SK-N-SH treated with all-trans-retinoic acid at 6 μM for 48 hours (cell line): ENCODE data around the gene ZNF276.

ENCODE experiments used
- CSRNP3 ChIP-seq: fragments of 250-450 bp; sonication (Bioruptor Pico); IDR thresholded peaks from 2 replicates; pipeline ENCODE4 v1.5.1; 2021; ENCODE audit warnings: mild to moderate bottlenecking, moderate library complexity
- POU6F1 ChIP-seq: fragments of 250-450 bp; sonication (Bioruptor Pico); IDR thresholded peaks from 2 replicates; pipeline ENCODE4 v1.8.0; 2021; ENCODE audit warnings: low read depth, mild to moderate bottlenecking, moderate library complexity, borderline replicate concordance
- RARB ChIP-seq: fragments of 250-450 bp; sonication (Bioruptor Pico); IDR thresholded peaks from 2 replicates; pipeline ENCODE4 v1.8.0; 2021; ENCODE audit warnings: mild to moderate bottlenecking, moderate library complexity
- ZFP3 ChIP-seq: fragments of 250-450 bp; sonication (Bioruptor Pico); IDR thresholded peaks from 2 replicates; pipeline ENCODE4 v1.5.0; 2020; ENCODE audit warnings: mild to moderate bottlenecking, moderate library complexity

GRCh38 chr16:89710709-89711564, 10.4 kb upstream of the ZNF276 start:
- TF ChIP-seq RARB (CRISPR knock-in tag) (no peak), CSRNP3 (CRISPR knock-in tag) (no peak), POU6F1 (CRISPR knock-in tag) (no peak), ZFP3 (no peak)
